Cardiac muscle cell (in vitro differentiated cells and primary cell): ENCODE measurements around the gene G2E3. TPM values are rescaled to one million over a fixed set of nuclear protein-coding genes. Genes with fewer than 3 reads are reported as not detected.
A peak's percentile ranks its signal among the peaks of the same experiment; 100 is the strongest.

Experiments
- DNase-seq, 2 donors: peaks; one replicate each; pipeline versions ENCODE4 v3.0.0 to v3.0.0-alpha.2; 2010 to 2017; ENCODE audit warnings: low read depth in 1 of 2, low spot score in 1 of 2
- H3K27ac ChIP-seq: fragments of 200-600 bp; sonication (generic); 2 replicates; pipeline ENCODE4 v1.5.1; 2016
- H3K27me3 ChIP-seq: fragments of 200-600 bp; sonication (generic); 2 replicates; pipeline ENCODE4 v1.6.0; 2016; ENCODE audit warnings: control low read depth
- H3K36me3 ChIP-seq: fragments of 200-600 bp; sonication (generic); 2 replicates; pipeline ENCODE4 v1.5.1; 2016; ENCODE audit warnings: control low read depth
- H3K4me1 ChIP-seq: fragments of 200-600 bp; sonication (generic); 2 replicates; pipeline ENCODE4 v1.8.1; 2017; ENCODE audit warnings: low read depth, mild to moderate bottlenecking, mixed run types
- H3K4me3 ChIP-seq: fragments of 200-600 bp; sonication (generic); 2 replicates; pipeline ENCODE4 v1.5.1; 2016; ENCODE audit warnings: mild to moderate bottlenecking
- H3K9me3 ChIP-seq: fragments of 200-600 bp; sonication (generic); 2 replicates; pipeline ENCODE4 v1.5.1; 2017; ENCODE audit warnings: low read depth, mild to moderate bottlenecking, control low read depth
- polyA plus RNA-seq: library from polyadenylated mRNA; unstranded; fragments of >200 nt; fragmentation: Nextera tagmentation; extraction: Ambion mirVana; gene quantifications from 2 replicates; pipeline ENCODE4 v1.2.1, GENCODE V29; 2016
- total RNA-seq: library from RNA; depleted of rRNA; stranded (reverse); fragments of >200 nt; gene quantifications from 2 replicates; pipeline ENCODE4 v1.2.3, GENCODE V29; 2016
- TF ChIP-seq, protein P1 (sequence below): IDR thresholded peaks from 2 replicates; pipeline ENCODE4 v1.5.1; 2012; ENCODE audit warnings: low read depth, mild to moderate bottlenecking, low read length

G2E3 gene
- total and polyA plus RNA-seq, 2 experiments from 2014 or later, result 10.4 to 17.9 TPM

DNA sequence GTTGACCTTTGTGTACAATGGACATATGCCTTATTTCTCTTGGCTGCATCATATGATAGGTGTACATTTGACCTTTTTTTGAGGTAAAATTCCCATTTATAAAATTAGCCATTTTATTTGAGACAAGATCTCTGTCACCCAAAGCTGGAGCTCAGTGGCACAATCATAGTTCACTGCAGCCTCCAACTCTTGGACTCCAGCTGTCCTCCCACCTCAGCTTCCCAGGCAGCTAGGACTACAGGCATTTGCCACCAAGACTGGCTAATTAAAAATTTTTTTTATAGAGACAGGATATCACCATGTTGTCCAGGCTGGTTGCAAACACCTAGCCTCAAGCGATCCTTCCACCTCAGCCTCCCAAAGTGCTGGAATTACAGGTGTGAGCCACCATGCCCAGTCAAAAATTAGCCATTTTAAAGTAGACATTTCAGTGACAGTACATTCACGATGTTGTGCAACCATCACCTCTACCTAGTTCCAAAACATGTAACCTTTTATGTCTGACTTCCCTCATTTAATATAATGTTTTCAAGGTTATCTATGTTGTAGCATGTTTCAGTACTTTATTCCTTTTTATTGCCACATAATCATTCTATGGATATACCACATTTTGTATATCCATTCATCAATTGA lies 5.4 kb downstream of the G2E3 start:
- Histone ChIP-seq H3K4me1 (peaks cover 3% of the 10 kb centered on the region), H3K4me3 (no peak overlapping the region), H3K36me3 (no peaks in the 10 kb centered on the region), H3K27ac (no peak overlapping the region), H3K9me3 (no peaks in the 10 kb centered on the region), H3K27me3 (no peaks in the 10 kb centered on the region)
- no peak for DNase-seq
- TF ChIP-seq, protein P1, sequence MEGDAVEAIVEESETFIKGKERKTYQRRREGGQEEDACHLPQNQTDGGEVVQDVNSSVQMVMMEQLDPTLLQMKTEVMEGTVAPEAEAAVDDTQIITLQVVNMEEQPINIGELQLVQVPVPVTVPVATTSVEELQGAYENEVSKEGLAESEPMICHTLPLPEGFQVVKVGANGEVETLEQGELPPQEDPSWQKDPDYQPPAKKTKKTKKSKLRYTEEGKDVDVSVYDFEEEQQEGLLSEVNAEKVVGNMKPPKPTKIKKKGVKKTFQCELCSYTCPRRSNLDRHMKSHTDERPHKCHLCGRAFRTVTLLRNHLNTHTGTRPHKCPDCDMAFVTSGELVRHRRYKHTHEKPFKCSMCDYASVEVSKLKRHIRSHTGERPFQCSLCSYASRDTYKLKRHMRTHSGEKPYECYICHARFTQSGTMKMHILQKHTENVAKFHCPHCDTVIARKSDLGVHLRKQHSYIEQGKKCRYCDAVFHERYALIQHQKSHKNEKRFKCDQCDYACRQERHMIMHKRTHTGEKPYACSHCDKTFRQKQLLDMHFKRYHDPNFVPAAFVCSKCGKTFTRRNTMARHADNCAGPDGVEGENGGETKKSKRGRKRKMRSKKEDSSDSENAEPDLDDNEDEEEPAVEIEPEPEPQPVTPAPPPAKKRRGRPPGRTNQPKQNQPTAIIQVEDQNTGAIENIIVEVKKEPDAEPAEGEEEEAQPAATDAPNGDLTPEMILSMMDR, result no peak

DNA sequence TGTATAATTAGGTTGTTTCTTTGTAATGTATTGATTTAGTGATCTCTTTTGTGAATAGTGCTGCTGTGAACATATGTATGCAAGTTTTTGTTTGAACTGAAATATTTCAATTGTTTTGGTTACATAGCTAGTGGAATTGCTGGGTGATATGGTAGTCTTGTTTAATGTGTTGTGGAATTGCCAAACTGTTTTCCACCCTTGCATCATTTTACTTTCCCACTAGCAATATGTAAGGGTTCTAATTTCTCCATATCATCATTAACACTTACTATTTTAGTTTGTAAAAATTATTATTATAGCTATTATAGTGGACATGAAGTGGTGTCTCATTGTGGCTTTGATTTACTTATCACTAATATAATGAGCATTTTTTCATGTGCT lies 5.9 kb downstream of the G2E3 start:
- Histone ChIP-seq H3K27ac (no peak overlapping the region), H3K36me3 (no peaks in the 10 kb centered on the region), H3K4me3 (no peak overlapping the region), H3K9me3 (no peaks in the 10 kb centered on the region), H3K4me1 (peaks cover 3% of the 10 kb centered on the region), H3K27me3 (no peaks in the 10 kb centered on the region)
- TF ChIP-seq, protein P1, result no peak
- DNase-seq, result peak in 1 of 2 donors; percentile 27

DNA sequence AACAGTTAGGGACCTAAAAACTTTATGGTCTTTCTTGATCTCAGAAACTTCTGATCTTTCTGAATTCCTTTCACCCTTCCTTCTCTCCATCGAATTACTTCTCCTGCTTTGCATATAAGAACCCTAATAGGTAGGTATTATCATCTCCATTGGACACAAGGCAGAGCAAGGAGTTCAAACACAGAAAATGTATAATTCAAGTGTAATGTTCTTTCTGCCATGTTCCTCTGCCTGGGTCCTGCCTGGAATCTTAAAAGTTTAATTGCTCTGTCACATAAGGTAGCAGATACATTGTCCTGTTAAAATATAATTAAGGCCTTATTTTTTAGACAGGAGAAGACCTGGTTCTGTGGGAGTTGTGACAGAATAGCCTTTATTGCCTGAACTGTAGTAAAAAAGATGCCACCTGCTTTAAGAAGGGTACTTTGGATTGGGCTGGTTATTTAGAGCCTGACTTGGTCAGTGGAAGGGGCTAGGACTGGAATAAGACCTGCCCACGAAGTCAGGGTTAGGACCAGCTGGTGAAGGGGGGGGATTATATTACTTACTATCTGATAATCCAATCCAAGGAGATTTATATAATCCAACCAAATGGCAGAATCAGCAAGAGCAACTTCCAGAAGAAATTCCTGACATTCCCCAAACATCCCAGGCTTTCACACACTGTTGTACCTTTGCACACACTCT lies 10.4 kb downstream of the G2E3 start:
- Histone ChIP-seq H3K9me3 (no peaks in the 10 kb centered on the region), H3K36me3 (no peaks in the 10 kb centered on the region), H3K27ac (peak overlapping the region; percentile 13), H3K4me3 (no peak overlapping the region), H3K27me3 (no peaks in the 10 kb centered on the region), H3K4me1 (peaks cover 9% of the 10 kb centered on the region)
- TF ChIP-seq, protein P1, result no peak
- DNase-seq, result peak in 1 of 2 donors; percentile 25

DNA sequence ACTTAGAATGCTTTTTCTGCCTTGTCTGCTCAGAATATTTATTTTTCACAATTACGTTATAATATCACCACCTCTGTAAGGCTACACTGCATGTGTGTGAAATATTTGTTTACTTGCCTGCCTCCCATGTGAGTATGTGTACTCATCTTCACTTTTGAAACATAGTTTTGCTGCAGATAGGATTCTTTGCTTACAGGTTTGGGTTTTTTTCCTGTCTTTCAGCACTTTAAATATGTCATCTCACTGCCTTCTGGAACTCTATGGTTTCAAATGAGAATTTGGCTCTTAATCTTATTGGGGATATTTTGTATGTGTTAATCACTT lies 10.9 kb downstream of the G2E3 start:
- peaks cover 9% of the 10 kb centered on the region for H3K4me1 ChIP-seq
- no peaks in the 10 kb centered on the region for H3K27me3 ChIP-seq
- peak overlapping the region; percentile 13 for H3K27ac ChIP-seq
- no peaks in the 10 kb centered on the region for H3K36me3 ChIP-seq
- H3K9me3 ChIP-seq, result no peaks in the 10 kb centered on the region
- no peak for DNase-seq
- no peak overlapping the region for H3K4me3 ChIP-seq
- TF ChIP-seq, protein P1, result no peak

DNA sequence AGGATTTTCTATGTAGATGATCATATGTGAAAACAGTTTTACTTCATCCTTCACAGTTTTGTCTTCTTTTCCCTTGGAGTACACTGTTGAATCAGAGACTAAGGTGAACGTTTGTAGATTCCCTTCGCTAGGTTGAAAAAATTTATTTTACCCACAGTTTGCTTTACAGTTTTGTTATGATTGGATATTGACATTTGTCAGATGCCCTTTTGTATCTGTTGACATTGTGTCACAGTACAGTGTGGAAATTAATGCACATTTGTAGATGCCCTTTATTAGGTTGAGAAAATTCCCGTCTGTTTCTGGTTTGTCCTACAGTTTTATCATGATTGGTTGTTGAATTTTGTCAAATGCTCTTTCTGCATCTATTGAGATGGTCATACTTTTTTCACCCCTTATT lies 13.3 kb downstream of the G2E3 start:
- Histone ChIP-seq H3K4me3 (no peak overlapping the region), H3K36me3 (no peaks in the 10 kb centered on the region), H3K27ac (no peak overlapping the region), H3K9me3 (no peaks in the 10 kb centered on the region), H3K27me3 (no peaks in the 10 kb centered on the region), H3K4me1 (peaks cover 9% of the 10 kb centered on the region)
- TF ChIP-seq, protein P1, result no peak
- DNase-seq, result no peak
